ENCODE data around the gene SNX11. TPM values are rescaled to one million over a fixed set of nuclear protein-coding genes. Genes with fewer than 3 reads are reported as not detected.

SNX11 gene
- total and polyA plus RNA-seq, 4 donors: 6.4 to 11.4 (median 8.5) TPM

- Histone ChIP-seq H3K27ac (ENCODE audit: low read depth in 1 of 2, low read length in 2 of 2) (no peak overlapping the region), H3K36me3 (ENCODE audit: control insufficient read depth in 4 of 4, insufficient read depth in 3 of 4, low read depth in 1 of 4, low read length in 3 of 4) (peaks cover 4 to 37% (median 26%) of the 10 kb centered on the region in 4 donors), H3K9me3 (ENCODE audit: control insufficient read depth in 4 of 4, low read length in 3 of 4) (no peaks in the 10 kb centered on the region), H3K4me1 (ENCODE audit: control insufficient read depth in 4 of 4, insufficient read depth in 4 of 4, low read length in 3 of 4) (no peaks in the 10 kb centered on the region), H3K9ac (ENCODE audit: low read depth in 1 of 2, low read length in 2 of 2) (no peak overlapping the region), H3K4me3 (ENCODE audit: low read depth in 1 of 3, low read length in 3 of 3) (no peak overlapping the region), H3K27me3 (ENCODE audit: control insufficient read depth in 4 of 4, insufficient read depth in 4 of 4, low read length in 3 of 4) (no peaks in the 10 kb centered on the region)
- no peak for DNase-seq (ENCODE audit: low spot score)
- WGBS: 94% methylated on average over 4 of the region's 4 CpGs
- TF ChIP-seq RAD21 (IDR thresholded peaks at IDR 0.05) (no peak), FOXA2 (IDR thresholded peaks at IDR 0.05) (no peak), NR2F2 (IDR thresholded peaks at IDR 0.05) (no peak), FOXA1 (IDR thresholded peaks at IDR 0.05) (no peak), JUND (IDR thresholded peaks at IDR 0.05) (no peak)
- TF ChIP-seq, protein P1, sequence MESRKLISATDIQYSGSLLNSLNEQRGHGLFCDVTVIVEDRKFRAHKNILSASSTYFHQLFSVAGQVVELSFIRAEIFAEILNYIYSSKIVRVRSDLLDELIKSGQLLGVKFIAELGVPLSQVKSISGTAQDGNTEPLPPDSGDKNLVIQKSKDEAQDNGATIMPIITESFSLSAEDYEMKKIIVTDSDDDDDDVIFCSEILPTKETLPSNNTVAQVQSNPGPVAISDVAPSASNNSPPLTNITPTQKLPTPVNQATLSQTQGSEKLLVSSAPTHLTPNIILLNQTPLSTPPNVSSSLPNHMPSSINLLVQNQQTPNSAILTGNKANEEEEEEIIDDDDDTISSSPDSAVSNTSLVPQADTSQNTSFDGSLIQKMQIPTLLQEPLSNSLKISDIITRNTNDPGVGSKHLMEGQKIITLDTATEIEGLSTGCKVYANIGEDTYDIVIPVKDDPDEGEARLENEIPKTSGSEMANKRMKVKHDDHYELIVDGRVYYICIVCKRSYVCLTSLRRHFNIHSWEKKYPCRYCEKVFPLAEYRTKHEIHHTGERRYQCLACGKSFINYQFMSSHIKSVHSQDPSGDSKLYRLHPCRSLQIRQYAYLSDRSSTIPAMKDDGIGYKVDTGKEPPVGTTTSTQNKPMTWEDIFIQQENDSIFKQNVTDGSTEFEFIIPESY (IDR thresholded peaks at IDR 0.05): no peak
Observed at GRCh38 chr17:48123776-48124388, 16.3 kb downstream of the SNX11 start.

GRCh38 chr17:48125829-48126531 lies 18.4 kb downstream of the SNX11 start:
- H3K27me3 ChIP-seq (ENCODE audit: control insufficient read depth in 4 of 4, insufficient read depth in 4 of 4, low read length in 3 of 4): no peaks in the 10 kb centered on the region
- H3K9ac ChIP-seq (ENCODE audit: low read depth in 1 of 2, low read length in 2 of 2): no peak overlapping the region
- WGBS: 81% methylated on average over 9 of the region's 9 CpGs
- no peaks in the 10 kb centered on the region for H3K9me3 ChIP-seq (ENCODE audit: control insufficient read depth in 4 of 4, low read length in 3 of 4)
- H3K4me3 ChIP-seq (ENCODE audit: low read depth in 1 of 3, low read length in 3 of 3): no peak overlapping the region
- H3K36me3 ChIP-seq (ENCODE audit: control insufficient read depth in 4 of 4, insufficient read depth in 3 of 4, low read depth in 1 of 4, low read length in 3 of 4): peaks cover 3 to 25% (median 21%) of the 10 kb centered on the region in 4 donors
- TF ChIP-seq CTCF (IDR thresholded peaks at IDR 0.05; ENCODE audit: low read depth, low read length, missing input control): no peak
- TF ChIP-seq, protein P2, sequence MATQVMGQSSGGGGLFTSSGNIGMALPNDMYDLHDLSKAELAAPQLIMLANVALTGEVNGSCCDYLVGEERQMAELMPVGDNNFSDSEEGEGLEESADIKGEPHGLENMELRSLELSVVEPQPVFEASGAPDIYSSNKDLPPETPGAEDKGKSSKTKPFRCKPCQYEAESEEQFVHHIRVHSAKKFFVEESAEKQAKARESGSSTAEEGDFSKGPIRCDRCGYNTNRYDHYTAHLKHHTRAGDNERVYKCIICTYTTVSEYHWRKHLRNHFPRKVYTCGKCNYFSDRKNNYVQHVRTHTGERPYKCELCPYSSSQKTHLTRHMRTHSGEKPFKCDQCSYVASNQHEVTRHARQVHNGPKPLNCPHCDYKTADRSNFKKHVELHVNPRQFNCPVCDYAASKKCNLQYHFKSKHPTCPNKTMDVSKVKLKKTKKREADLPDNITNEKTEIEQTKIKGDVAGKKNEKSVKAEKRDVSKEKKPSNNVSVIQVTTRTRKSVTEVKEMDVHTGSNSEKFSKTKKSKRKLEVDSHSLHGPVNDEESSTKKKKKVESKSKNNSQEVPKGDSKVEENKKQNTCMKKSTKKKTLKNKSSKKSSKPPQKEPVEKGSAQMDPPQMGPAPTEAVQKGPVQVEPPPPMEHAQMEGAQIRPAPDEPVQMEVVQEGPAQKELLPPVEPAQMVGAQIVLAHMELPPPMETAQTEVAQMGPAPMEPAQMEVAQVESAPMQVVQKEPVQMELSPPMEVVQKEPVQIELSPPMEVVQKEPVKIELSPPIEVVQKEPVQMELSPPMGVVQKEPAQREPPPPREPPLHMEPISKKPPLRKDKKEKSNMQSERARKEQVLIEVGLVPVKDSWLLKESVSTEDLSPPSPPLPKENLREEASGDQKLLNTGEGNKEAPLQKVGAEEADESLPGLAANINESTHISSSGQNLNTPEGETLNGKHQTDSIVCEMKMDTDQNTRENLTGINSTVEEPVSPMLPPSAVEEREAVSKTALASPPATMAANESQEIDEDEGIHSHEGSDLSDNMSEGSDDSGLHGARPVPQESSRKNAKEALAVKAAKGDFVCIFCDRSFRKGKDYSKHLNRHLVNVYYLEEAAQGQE (IDR thresholded peaks at IDR 0.05): no peak
- TF ChIP-seq YY1 (IDR thresholded peaks at IDR 0.05): no peak
- TF ChIP-seq RAD21 (IDR thresholded peaks at IDR 0.05): no peak
- TF ChIP-seq RXRA (IDR thresholded peaks at IDR 0.05): no peak
- no peak for TF ChIP-seq FOXA1 (IDR thresholded peaks at IDR 0.05)
- TF ChIP-seq, protein P1 (IDR thresholded peaks at IDR 0.05): no peak
- no peak for TF ChIP-seq HNF4G (IDR thresholded peaks at IDR 0.05)
- no peak for TF ChIP-seq FOXA2 (IDR thresholded peaks at IDR 0.05)
- no peak for TF ChIP-seq GABPA (IDR thresholded peaks at IDR 0.05 in 1 of 2, conservative IDR thresholded peaks at IDR 0.05 in 1 of 2)
- TF ChIP-seq ATF3 (IDR thresholded peaks at IDR 0.05): no peak
- TF ChIP-seq MAX (IDR thresholded peaks at IDR 0.05): no peak
- no peak for TF ChIP-seq EGR1 (IDR thresholded peaks at IDR 0.05; ENCODE audit: low read depth in 2 of 2)
- TF ChIP-seq SP1 (IDR thresholded peaks at IDR 0.05): no peak
- TF ChIP-seq TAF1 (conservative IDR thresholded peaks at IDR 0.05): no peak
- no peak for TF ChIP-seq NR2F2 (IDR thresholded peaks at IDR 0.05)
- no peaks in the 10 kb centered on the region for H3K4me1 ChIP-seq (ENCODE audit: control insufficient read depth in 4 of 4, insufficient read depth in 4 of 4, low read length in 3 of 4)
- H3K27ac ChIP-seq (ENCODE audit: low read depth in 1 of 2, low read length in 2 of 2): no peak overlapping the region
- DNase-seq (ENCODE audit: low spot score): no peak

Data from liver (tissue), 9 donors.